IMR-90 (cell line): ENCODE measurements around the gene UBALD1. TPM values are rescaled to one million over a fixed set of nuclear protein-coding genes. Genes with fewer than 3 reads are reported as not detected.

Experiments
- ATAC-seq: fragments of 200-7000 bp; cut with Tn5 transposase; 2 replicates; pipeline ENCODE4 v1.9.1; 2020; ENCODE audit warnings: low read depth, mild to moderate bottlenecking, moderate library complexity
- BruUV-seq: library from RNA; stranded (reverse); fragments of 400-500 nt; replicated peaks from 2 replicates; lab custom pipeline; 2021; lab: Mats Ljungman, UMichigan
- CTCF ChIA-PET: fragments of 300-600 bp; formaldehyde crosslinking; extraction: SDS; loops from one replicate; lab custom pipeline; 2021; ENCODE audit warnings: antibody characterized with exemption; lab: Yijun Ruan, JAX
- POLR2A ChIA-PET: fragments of 300-600 bp; sonication (Branson Sonifier 250); formaldehyde crosslinking; loops from one replicate; lab custom pipeline; 2022; ENCODE audit warnings: antibody characterized with exemption; ENCODE audit not compliant: unreplicated experiment; lab: Charles Lee
- DNase-seq: peaks from one replicate; pipeline ENCODE4 v3.0.0; 2013
- H2AFZ ChIP-seq: replicated peaks from 2 replicates; pipeline ENCODE3; 2013; ENCODE audit warnings: low read length, mild to moderate bottlenecking; ENCODE audit not compliant: poor library complexity
- H2AK5ac ChIP-seq: 2 replicates; pipeline ENCODE4 v1.6.1; 2013; ENCODE audit warnings: low read depth, low read length, inconsistent platforms
- H2AK9ac ChIP-seq: replicated peaks from 2 replicates; pipeline ENCODE3; 2013; ENCODE audit warnings: mild to moderate bottlenecking, low read depth, low read length, moderate library complexity; ENCODE audit not compliant: poor library complexity
- H2BK120ac ChIP-seq: 2 replicates; pipeline ENCODE4 v1.6.1; 2013; ENCODE audit warnings: low read depth, low read length, inconsistent platforms
- H2BK15ac ChIP-seq: 3 replicates; pipeline ENCODE4 v1.6.1; 2013; ENCODE audit warnings: low read depth, low read length, inconsistent platforms
- H2BK20ac ChIP-seq: 2 replicates; pipeline ENCODE4 v1.6.1; 2013; ENCODE audit warnings: low read depth, mild to moderate bottlenecking, inconsistent platforms, low read length, moderate library complexity
- H2BK5ac ChIP-seq: 2 replicates; pipeline ENCODE4 v1.6.1; 2013; ENCODE audit warnings: mild to moderate bottlenecking, low read depth, low read length, inconsistent platforms; ENCODE audit not compliant: poor library complexity, severe bottlenecking
- H3K14ac ChIP-seq: replicated peaks from 2 replicates; pipeline ENCODE4 v1.6.1; 2013; ENCODE audit warnings: low read depth, low read length, inconsistent platforms
- H3K18ac ChIP-seq: 2 replicates; pipeline ENCODE4 v1.6.1; 2013; ENCODE audit warnings: low read depth, low read length, control low read depth
- H3K23ac ChIP-seq: 2 replicates; pipeline ENCODE4 v1.6.1; 2013; ENCODE audit warnings: low read depth, low read length, inconsistent platforms
- H3K27ac ChIP-seq: 2 replicates; pipeline ENCODE4 v1.5.1; 2013; ENCODE audit warnings: mild to moderate bottlenecking, control low read depth, low read length; ENCODE audit not compliant: insufficient read depth
- H3K27me3 ChIP-seq: 2 replicates; pipeline ENCODE4 v1.6.1; 2013; ENCODE audit warnings: low read length; ENCODE audit not compliant: control insufficient read depth, insufficient read depth
- H3K36me3 ChIP-seq: 2 replicates; pipeline ENCODE4 v1.6.1; 2013; ENCODE audit warnings: low read length, mixed read lengths; ENCODE audit not compliant: control insufficient read depth, insufficient read depth
- H3K4ac ChIP-seq: 2 replicates; pipeline ENCODE4 v1.6.1; 2013; ENCODE audit warnings: low read depth, low read length, inconsistent platforms
- H3K4me1 ChIP-seq: 2 replicates; pipeline ENCODE4 v1.6.1; 2013; ENCODE audit warnings: low read length, mixed read lengths; ENCODE audit not compliant: control insufficient read depth, insufficient read depth
- H3K4me2 ChIP-seq: 2 replicates; pipeline ENCODE4 v1.6.1; 2013; ENCODE audit warnings: low read depth, mild to moderate bottlenecking, control low read depth, low read length, moderate library complexity
- H3K4me3 ChIP-seq: 2 replicates; pipeline ENCODE4 v1.5.1; 2013; ENCODE audit warnings: low read depth, mild to moderate bottlenecking, control low read depth, low read length, moderate library complexity; ENCODE audit not compliant: insufficient read depth
- H3K56ac ChIP-seq: 2 replicates; pipeline ENCODE4 v1.6.1; 2013; ENCODE audit warnings: low read length, inconsistent platforms; ENCODE audit not compliant: insufficient read depth; ENCODE audit errors: extremely low read depth
- H3K79me1 ChIP-seq, 2 experiments: 2 replicates each; pipeline ENCODE4 v1.6.1; 2013; ENCODE audit warnings: low read length in 2 of 2, inconsistent platforms in 1 of 2, low read depth in 1 of 2
- H3K9ac ChIP-seq: 2 replicates; pipeline ENCODE4 v1.6.1; 2013; ENCODE audit warnings: low read depth, low read length, control low read depth
- H3K9me1 ChIP-seq: 2 replicates; pipeline ENCODE4 v1.6.1; 2013; ENCODE audit warnings: low read length, inconsistent platforms; ENCODE audit not compliant: insufficient read depth
- H3K9me3 ChIP-seq: 2 replicates; pipeline ENCODE4 v1.6.1; 2013; ENCODE audit warnings: low read length; ENCODE audit not compliant: control insufficient read depth, insufficient read depth
- H4K20me1 ChIP-seq: 2 replicates; pipeline ENCODE4 v1.6.1; 2013; ENCODE audit warnings: low read length, inconsistent platforms; ENCODE audit not compliant: insufficient read depth
- H4K5ac ChIP-seq: 2 replicates; pipeline ENCODE4 v1.6.1; 2013; ENCODE audit warnings: mild to moderate bottlenecking, low read depth, low read length, control low read depth
- H4K8ac ChIP-seq, 2 experiments: 2 replicates each; pipeline ENCODE4 v1.6.1; 2013; ENCODE audit warnings: low read depth in 2 of 2, low read length in 2 of 2, control low read depth in 1 of 2, inconsistent platforms in 1 of 2
- H4K91ac ChIP-seq: 2 replicates; pipeline ENCODE4 v1.6.1; 2013; ENCODE audit warnings: low read depth, low read length, inconsistent platforms; ENCODE audit not compliant: insufficient read depth
- BHLHE40 ChIP-seq: fragments of 150-350 bp; IDR thresholded peaks from 2 replicates; pipeline ENCODE4 v1.6.1; 2016; ENCODE audit warnings: mild to moderate bottlenecking, low read depth, low read length
- CHD1 ChIP-seq: IDR thresholded peaks from 2 replicates; pipeline ENCODE4 v1.6.1; 2012; ENCODE audit warnings: low read depth, low read length, improper control_type of control experiment
- ELK1 ChIP-seq: fragments of 150-350 bp; IDR thresholded peaks from 2 replicates; pipeline ENCODE4 v1.6.1; 2016; ENCODE audit warnings: low read depth, mild to moderate bottlenecking, low read length, moderate library complexity, borderline replicate concordance
- FOS ChIP-seq: fragments of 150-350 bp; IDR thresholded peaks from 2 replicates; pipeline ENCODE4 v1.6.1; 2016; ENCODE audit warnings: low read depth, low read length
- MAFK ChIP-seq: IDR thresholded peaks from 2 replicates; pipeline ENCODE4 v1.6.1; 2012; ENCODE audit warnings: low read depth, low read length, improper control_type of control experiment
- MAZ ChIP-seq: IDR thresholded peaks from 2 replicates; pipeline ENCODE4 v1.6.1; 2012; ENCODE audit warnings: low read depth, mild to moderate bottlenecking, low read length, improper control_type of control experiment, moderate library complexity, borderline replicate concordance
- NFE2L2 ChIP-seq: fragments of 150-350 bp; IDR thresholded peaks from 2 replicates; pipeline ENCODE4 v1.6.1; 2016; ENCODE audit warnings: low read depth, mild to moderate bottlenecking, low read length
- POLR2A ChIP-seq: IDR thresholded peaks from 2 replicates; pipeline ENCODE4 v1.6.1; 2012; ENCODE audit warnings: mild to moderate bottlenecking, low read depth, low read length
- RCOR1 ChIP-seq: IDR thresholded peaks from 2 replicates; pipeline ENCODE4 v1.6.1; 2012; ENCODE audit warnings: mild to moderate bottlenecking, low read length, improper control_type of control experiment; ENCODE audit not compliant: insufficient replicate concordance
- USF2 ChIP-seq: fragments of 150-350 bp; IDR thresholded peaks from 2 replicates; pipeline ENCODE4 v1.6.1; 2017; ENCODE audit warnings: mild to moderate bottlenecking, antibody characterized with exemption, low read length, low read depth
- WGBS, 2 experiments: methylation state at CpG; one replicate each; pipeline versions ENCODE4 v1.1.5 to v1.1.7; 2013; ENCODE audit warnings: missing lambda C conversion rate in 2 of 2; ENCODE audit not compliant: insufficient read length in 1 of 2; ENCODE audit errors: extremely low coverage in 2 of 2; 5-methylcytosine and 5-hydroxymethylcytosine counted together
- dilution Hi-C: fragments of 300-500 bp; cut with HindIII; formaldehyde crosslinking; loops from one replicate; pipeline ENCODE4 v1.14.3; 2018; ENCODE audit warnings: low sequenced_read_pairs; ENCODE audit not compliant: unreplicated experiment
- in situ Hi-C: fragments of 300-500 bp; cut with MboI; formaldehyde crosslinking; loops from 3 replicates; pipeline ENCODE4 v1.14.3; 2019; ENCODE audit warnings: low sequenced_read_pairs, inconsistent platforms, mixed read lengths
- intact Hi-C: fragments of 100-400 bp; cut with micrococcal nuclease; formaldehyde crosslinking; loops from 2 replicates; pipeline ENCODE4 v1.10.0; 2022
- polyA plus RNA-seq, 3 experiments: library from polyadenylated mRNA; depleted of rRNA; stranded (reverse); fragments of >200 nt; gene quantifications; 2 replicates each; pipeline ENCODE4 v1.2.3, GENCODE V29; 2012; ENCODE audit warnings: low replicate concordance in 1 of 3
- total RNA-seq: library from RNA; depleted of rRNA; stranded (reverse); fragments of >200 nt; gene quantifications from 2 replicates; pipeline ENCODE4 v1.2.3, GENCODE V29; 2012

UBALD1 gene
- total and polyA plus RNA-seq, 2 of the 4 experiments (the other 2 are of a cell fraction), result 1.3 to 14.5 TPM

GRCh38 chr16:4583906-4584305 is 30.8 kb downstream of the UBALD1 start:
- H3K4ac ChIP-seq, result no peak overlapping the region
- TF ChIP-seq BHLHE40 (no peak), MAFK (no peak), CHD1 (no peak), ELK1 (no peak), RCOR1 (no peak), FOS (no peak), MAZ (no peak), POLR2A (no peak), NFE2L2 (no peak), USF2 (no peak)
- H3K4me2 ChIP-seq, result no peak overlapping the region
- no peak overlapping the region for H4K91ac ChIP-seq
- BruUV-seq, result no TSS peak
- H3K23ac ChIP-seq, result 0 out of 2 replicates have a peak overlapping the region, but pooled peaks have one; percentile 24
- no peaks in the 10 kb centered on the region for H3K4me1 ChIP-seq
- H3K18ac ChIP-seq, result no peak overlapping the region
- no peak overlapping the region for H4K8ac ChIP-seq
- H2AFZ ChIP-seq, result no peak overlapping the region
- ATAC-seq (no peak), DNase-seq (no peak)
- no peak overlapping the region for H2BK5ac ChIP-seq
- no peak overlapping the region for H4K5ac ChIP-seq
- dilution Hi-C loops (no loop called here), in situ Hi-C loops (no loop called here), intact Hi-C loops (no loop called here)
- H2BK15ac ChIP-seq, result no peak overlapping the region
- no peaks in the 10 kb centered on the region for H4K20me1 ChIP-seq
- H3K79me1 ChIP-seq, result no peaks in the 10 kb centered on the region
- H2AK9ac ChIP-seq, result no peak overlapping the region
- ChIA-PET CTCF (no interaction called here), POLR2A (no interaction called here)
- no peak overlapping the region for H3K56ac ChIP-seq
- no peak overlapping the region for H2BK120ac ChIP-seq
- no peaks in the 10 kb centered on the region for H3K36me3 ChIP-seq
- H3K9me1 ChIP-seq, result no peaks in the 10 kb centered on the region
- H3K27ac ChIP-seq, result no peak overlapping the region
- peaks cover 29% of the 10 kb centered on the region for H3K27me3 ChIP-seq
- H3K9ac ChIP-seq, result no peak overlapping the region
- H3K9me3 ChIP-seq, result peaks cover 13% of the 10 kb centered on the region
- 76% methylated on average over 2 of the region's 4 CpGs; no CpG with 5 or more reads in 1 of the 2 experiments for WGBS, 2 experiments
- no peak overlapping the region for H2AK5ac ChIP-seq
- H3K14ac ChIP-seq, result no peak overlapping the region
- H2BK20ac ChIP-seq, result no peak overlapping the region
- H3K4me3 ChIP-seq, result no peak overlapping the region
